ENCODE measurements around the gene INAFM2. TPM values are rescaled to one million over a fixed set of nuclear protein-coding genes. Genes with fewer than 3 reads are reported as not detected.

The INAFM2 gene
- total and polyA plus RNA-seq, 7 experiments from 2014 or later = 2.0 to 21.2 (median 8.4) TPM

DNA sequence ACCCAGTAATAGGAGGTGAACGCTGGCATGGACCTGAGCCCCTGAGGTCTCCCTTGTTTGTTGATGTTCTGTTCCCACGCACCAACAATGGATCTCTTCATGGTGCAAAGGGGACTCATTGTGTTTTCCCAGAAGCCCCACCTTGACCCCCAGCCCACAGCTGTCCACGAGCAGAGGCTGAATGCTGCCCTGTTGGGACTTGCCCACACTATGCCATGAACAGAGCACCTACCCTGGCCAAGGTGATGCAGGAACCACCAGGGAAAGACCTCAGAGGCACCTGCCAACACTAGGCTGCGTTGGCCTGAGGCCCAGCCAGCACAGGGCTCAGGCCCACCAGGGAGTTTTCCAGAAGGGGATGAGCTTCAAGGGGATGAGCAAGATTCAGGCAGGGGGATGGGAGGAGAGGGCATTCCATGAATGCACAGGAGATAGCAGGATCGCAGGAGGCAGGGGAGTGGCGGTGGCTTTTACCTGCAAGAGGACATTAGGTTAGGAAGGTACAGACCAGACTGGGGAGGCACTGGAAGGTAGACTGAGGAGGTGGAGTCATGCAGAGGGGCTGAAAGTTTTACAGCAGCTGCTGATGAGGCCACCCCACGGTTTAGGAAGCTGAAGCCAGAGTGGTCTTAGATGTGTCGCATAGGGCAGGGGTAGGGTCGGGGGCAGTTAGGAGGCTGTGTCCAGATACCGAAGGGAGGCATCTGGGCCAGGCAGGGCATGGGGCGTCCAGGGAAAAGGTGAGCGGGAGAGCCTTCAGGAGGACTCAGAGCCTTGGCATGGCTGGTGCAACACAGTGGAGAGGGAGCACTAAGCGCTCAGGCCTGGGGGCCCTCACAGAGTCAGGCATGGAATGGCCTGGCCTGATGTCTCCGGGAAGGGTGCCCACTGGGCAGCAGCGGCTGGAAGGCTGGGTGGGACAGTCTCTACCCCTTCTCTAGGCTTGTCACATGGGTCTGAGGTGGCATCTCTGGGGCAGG lies 23.4 kb downstream of the INAFM2 start:
- peaks cover 0 to 1% (median 0%) of the 10 kb centered on the region in 11 donors for H3K9me3 Mint-ChIP-seq
- H3K4me3 Mint-ChIP-seq = no peak overlapping the region
- no peaks in the 10 kb centered on the region for H3K36me3 Mint-ChIP-seq
- intact Hi-C loops (cut with micrococcal nuclease) = no loop called here
- Histone ChIP-seq H3K27me3 (ENCODE audit: control insufficient read depth in 2 of 2, insufficient read depth in 2 of 2, low read length in 2 of 2) (no peaks in the 10 kb centered on the region), H3K4me3 (ENCODE audit: low read length) (no peak overlapping the region), H3K36me3 (ENCODE audit: control insufficient read depth in 2 of 3, insufficient read depth in 3 of 3, low read length in 3 of 3) (no peaks in the 10 kb centered on the region), H3K27ac (ENCODE audit: low read depth, low read length) (no peak overlapping the region), H3K9me3 (ENCODE audit: control insufficient read depth in 2 of 3, low read length in 3 of 3) (no peaks in the 10 kb centered on the region), H3K4me1 (ENCODE audit: control insufficient read depth in 2 of 2, insufficient read depth in 2 of 2, low read length in 2 of 2) (no peaks in the 10 kb centered on the region)
- DNase-seq (no peak), ATAC-seq (no peak)
- peaks cover 0 to 8% (median 0%) of the 10 kb centered on the region in 7 donors for H3K4me1 Mint-ChIP-seq
- no peak overlapping the region for H3K27ac Mint-ChIP-seq
- H3K27me3 Mint-ChIP-seq = peaks cover 0 to 3% (median 0%) of the 10 kb centered on the region in 5 donors
- CTCF ChIA-PET = no interaction called here
- POLR2A ChIA-PET = no interaction called here

GRCh38 chr15:40347559-40348473 lies 24.3 kb downstream of the INAFM2 start:
- ATAC-seq = no peak
- H3K9me3 ChIP-seq (ENCODE audit: control insufficient read depth in 2 of 3, low read length in 3 of 3) = no peaks in the 10 kb centered on the region
- DNase-seq = no peak
- Mint-ChIP-seq H3K27ac (no peak overlapping the region), H3K27me3 (peaks cover 0 to 6% (median 0%) of the 10 kb centered on the region in 5 donors), H3K4me3 (no peak overlapping the region), H3K9me3 (peaks cover 0 to 1% (median 0%) of the 10 kb centered on the region in 11 donors), H3K4me1 (peaks cover 0 to 8% (median 0%) of the 10 kb centered on the region in 7 donors), H3K36me3 (no peaks in the 10 kb centered on the region)
- no peaks in the 10 kb centered on the region for H3K27me3 ChIP-seq (ENCODE audit: control insufficient read depth in 2 of 2, insufficient read depth in 2 of 2, low read length in 2 of 2)
- intact Hi-C loops (cut with micrococcal nuclease) = no loop called here
- POLR2A ChIA-PET = no interaction called here
- CTCF ChIA-PET = interaction anchor here (2.0 kb wide), 1 partner anchor 10 kb away, joined by 6 read pairs; no protein-coding TSS in a partner anchor
- no peak overlapping the region for H3K4me3 ChIP-seq (ENCODE audit: low read length)
- H3K36me3 ChIP-seq (ENCODE audit: control insufficient read depth in 2 of 3, insufficient read depth in 3 of 3, low read length in 3 of 3) = no peaks in the 10 kb centered on the region
- H3K27ac ChIP-seq (ENCODE audit: low read depth, low read length) = no peak overlapping the region
- H3K4me1 ChIP-seq (ENCODE audit: control insufficient read depth in 2 of 2, insufficient read depth in 2 of 2, low read length in 2 of 2) = no peaks in the 10 kb centered on the region

DNA sequence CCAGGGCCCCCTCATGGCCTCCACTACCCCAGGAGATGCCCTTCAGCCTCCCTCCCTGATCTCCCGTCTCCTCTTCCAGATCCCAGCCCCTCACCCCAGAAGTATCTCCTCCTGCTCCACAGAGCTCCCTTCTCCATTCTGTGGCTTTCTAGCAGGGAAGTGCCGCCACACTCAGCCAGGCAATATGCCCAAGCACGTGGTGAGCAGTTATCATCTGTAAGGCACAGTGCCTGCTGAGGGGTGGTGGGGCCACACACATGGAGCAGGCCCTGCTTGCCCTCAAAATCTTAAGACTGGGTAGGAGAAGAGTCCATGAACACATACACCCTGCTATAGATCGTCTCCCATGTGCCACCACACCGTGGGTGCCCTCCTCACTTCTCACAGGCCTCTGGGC lies 25.0 kb downstream of the INAFM2 start:
- DNase-seq = no peak

DNA sequence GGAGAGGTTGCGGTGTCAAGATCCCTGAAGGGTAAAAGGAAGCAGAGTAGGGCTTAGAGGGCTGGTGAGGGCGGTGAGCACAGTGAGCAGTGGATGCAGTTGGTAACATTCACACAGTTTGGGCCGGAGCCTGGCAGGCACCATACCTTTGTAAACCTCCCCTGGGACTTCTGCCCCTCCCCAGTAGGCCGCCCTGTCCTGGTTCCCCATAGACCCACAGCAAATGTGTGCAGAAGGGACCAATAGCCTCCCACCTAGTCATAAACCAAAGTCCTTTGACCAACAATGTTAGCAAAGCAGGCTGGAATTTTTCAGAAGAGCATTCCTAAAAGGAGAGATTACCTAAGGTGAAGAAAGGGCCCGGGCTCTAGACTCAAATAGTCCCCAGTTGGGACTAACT lies 25.7 kb downstream of the INAFM2 start:
- ChIA-PET POLR2A (no interaction called here), CTCF (interaction anchor here (2.0 kb wide), 1 partner anchor 11 kb away, joined by 6 read pairs; no protein-coding TSS in a partner anchor)
- H3K9me3 ChIP-seq (ENCODE audit: control insufficient read depth in 2 of 3, low read length in 3 of 3) = no peaks in the 10 kb centered on the region
- intact Hi-C loops (cut with micrococcal nuclease) = no loop called here
- Mint-ChIP-seq H3K4me1 (peaks cover 0 to 5% (median 0%) of the 10 kb centered on the region in 7 donors), H3K4me3 (no peak overlapping the region), H3K36me3 (no peaks in the 10 kb centered on the region), H3K27ac (no peak overlapping the region), H3K27me3 (peaks cover 0 to 17% (median 0%) of the 10 kb centered on the region in 5 donors), H3K9me3 (peaks cover 0 to 1% (median 0%) of the 10 kb centered on the region in 11 donors)
- no peaks in the 10 kb centered on the region for H3K36me3 ChIP-seq (ENCODE audit: control insufficient read depth in 2 of 3, insufficient read depth in 3 of 3, low read length in 3 of 3)
- H3K4me1 ChIP-seq (ENCODE audit: control insufficient read depth in 2 of 2, insufficient read depth in 2 of 2, low read length in 2 of 2) = no peaks in the 10 kb centered on the region
- DNase-seq (no peak), ATAC-seq (no peak)
- H3K4me3 ChIP-seq (ENCODE audit: low read length) = no peak overlapping the region
- H3K27me3 ChIP-seq (ENCODE audit: control insufficient read depth in 2 of 2, insufficient read depth in 2 of 2, low read length in 2 of 2) = no peaks in the 10 kb centered on the region
- H3K27ac ChIP-seq (ENCODE audit: low read depth, low read length) = no peak overlapping the region

More for the DNA sequence above, 25.0 kb downstream of the INAFM2 start:
- no peaks in the 10 kb centered on the region for H3K27me3 ChIP-seq (ENCODE audit: control insufficient read depth in 2 of 2, insufficient read depth in 2 of 2, low read length in 2 of 2)
- H3K36me3 Mint-ChIP-seq = no peaks in the 10 kb centered on the region
- peaks cover 0 to 11% (median 0%) of the 10 kb centered on the region in 5 donors for H3K27me3 Mint-ChIP-seq
- H3K4me1 Mint-ChIP-seq = peaks cover 0 to 6% (median 0%) of the 10 kb centered on the region in 7 donors
- ATAC-seq = no peak
- no peak overlapping the region for H3K4me3 Mint-ChIP-seq
- H3K27ac Mint-ChIP-seq = no peak overlapping the region
- H3K36me3 ChIP-seq (ENCODE audit: control insufficient read depth in 2 of 3, insufficient read depth in 3 of 3, low read length in 3 of 3) = no peaks in the 10 kb centered on the region
- intact Hi-C loops (cut with micrococcal nuclease) = no loop called here
- peaks cover 0 to 1% (median 0%) of the 10 kb centered on the region in 11 donors for H3K9me3 Mint-ChIP-seq
- no peaks in the 10 kb centered on the region for H3K4me1 ChIP-seq (ENCODE audit: control insufficient read depth in 2 of 2, insufficient read depth in 2 of 2, low read length in 2 of 2)
- no peak overlapping the region for H3K4me3 ChIP-seq (ENCODE audit: low read length)
- CTCF ChIA-PET = interaction anchor here (2.0 kb wide), 1 partner anchor 10 kb away, joined by 6 read pairs; no protein-coding TSS in a partner anchor
- H3K27ac ChIP-seq (ENCODE audit: low read depth, low read length) = no peak overlapping the region
- no peaks in the 10 kb centered on the region for H3K9me3 ChIP-seq (ENCODE audit: control insufficient read depth in 2 of 3, low read length in 3 of 3)
- POLR2A ChIA-PET = no interaction called here

GRCh38 chr15:40352281-40352901 lies 28.9 kb downstream of the INAFM2 start:
- no peaks in the 10 kb centered on the region for H3K27me3 ChIP-seq (ENCODE audit: control insufficient read depth in 2 of 2, insufficient read depth in 2 of 2, low read length in 2 of 2)
- CTCF ChIA-PET = interaction anchor here (0.6 to 1.7 kb wide), 3 partner anchors 15 to 308 kb away, joined by 3 to 4 read pairs (median 4); no protein-coding TSS in a partner anchor
- DNase-seq (no peak), ATAC-seq (no peak)
- H3K4me3 Mint-ChIP-seq = no peak overlapping the region
- H3K4me3 ChIP-seq (ENCODE audit: low read length) = no peak overlapping the region
- H3K36me3 ChIP-seq (ENCODE audit: control insufficient read depth in 2 of 3, insufficient read depth in 3 of 3, low read length in 3 of 3) = no peaks in the 10 kb centered on the region
- no peak overlapping the region for H3K27ac ChIP-seq (ENCODE audit: low read depth, low read length)
- H3K36me3 Mint-ChIP-seq = no peaks in the 10 kb centered on the region
- peaks cover 0 to 6% (median 0%) of the 10 kb centered on the region in 7 donors for H3K4me1 Mint-ChIP-seq
- peaks cover 0 to 2% (median 0%) of the 10 kb centered on the region in 11 donors for H3K9me3 Mint-ChIP-seq
- H3K27ac Mint-ChIP-seq = no peak overlapping the region
- H3K4me1 ChIP-seq (ENCODE audit: control insufficient read depth in 2 of 2, insufficient read depth in 2 of 2, low read length in 2 of 2) = no peaks in the 10 kb centered on the region
- H3K27me3 Mint-ChIP-seq = peaks cover 0 to 34% (median 9%) of the 10 kb centered on the region in 5 donors
- POLR2A ChIA-PET = interaction anchor here (1.0 kb wide), 1 partner anchor 13 kb away, joined by 3 read pairs; no protein-coding TSS in a partner anchor
- H3K9me3 ChIP-seq (ENCODE audit: control insufficient read depth in 2 of 3, low read length in 3 of 3) = no peaks in the 10 kb centered on the region
- intact Hi-C loops (cut with micrococcal nuclease) = no loop called here

GRCh38 chr15:40353697-40354096 lies 30.2 kb downstream of the INAFM2 start:
- Histone ChIP-seq H3K4me3 (ENCODE audit: low read length) (no peak overlapping the region), H3K36me3 (ENCODE audit: control insufficient read depth in 2 of 3, insufficient read depth in 3 of 3, low read length in 3 of 3) (no peaks in the 10 kb centered on the region), H3K27me3 (ENCODE audit: control insufficient read depth in 2 of 2, insufficient read depth in 2 of 2, low read length in 2 of 2) (no peaks in the 10 kb centered on the region), H3K9me3 (ENCODE audit: control insufficient read depth in 2 of 3, low read length in 3 of 3) (no peaks in the 10 kb centered on the region), H3K27ac (ENCODE audit: low read depth, low read length) (no peak overlapping the region), H3K4me1 (ENCODE audit: control insufficient read depth in 2 of 2, insufficient read depth in 2 of 2, low read length in 2 of 2) (peaks cover 0 to 7% of the 10 kb centered on the region in 2 donors)
- Mint-ChIP-seq H3K4me1 (peaks cover 0 to 10% (median 2%) of the 10 kb centered on the region in 7 donors), H3K9me3 (peaks cover 0 to 2% (median 0%) of the 10 kb centered on the region in 11 donors), H3K27ac (no peak overlapping the region), H3K27me3 (peaks cover 0 to 36% (median 9%) of the 10 kb centered on the region in 5 donors), H3K36me3 (no peaks in the 10 kb centered on the region), H3K4me3 (no peak overlapping the region)
- DNase-seq (no peak), ATAC-seq (no peak)
- POLR2A ChIA-PET = interaction anchor here (1.1 kb wide), 1 partner anchor 10 kb away, joined by 5 read pairs; no protein-coding TSS in a partner anchor
- CTCF ChIA-PET = no interaction called here
- intact Hi-C loops (cut with micrococcal nuclease) = no loop called here

Data from naive thymus-derived CD4-positive, alpha-beta T cell (primary cell).